ENCODE measurements around the gene ZNF626.
"Not testable (repeated sequence)": the region's sequence is repeated elsewhere in the genome, so short reads cannot be mapped to it uniquely, and the experiment has no call there.

Gene ZNF626

DNA sequence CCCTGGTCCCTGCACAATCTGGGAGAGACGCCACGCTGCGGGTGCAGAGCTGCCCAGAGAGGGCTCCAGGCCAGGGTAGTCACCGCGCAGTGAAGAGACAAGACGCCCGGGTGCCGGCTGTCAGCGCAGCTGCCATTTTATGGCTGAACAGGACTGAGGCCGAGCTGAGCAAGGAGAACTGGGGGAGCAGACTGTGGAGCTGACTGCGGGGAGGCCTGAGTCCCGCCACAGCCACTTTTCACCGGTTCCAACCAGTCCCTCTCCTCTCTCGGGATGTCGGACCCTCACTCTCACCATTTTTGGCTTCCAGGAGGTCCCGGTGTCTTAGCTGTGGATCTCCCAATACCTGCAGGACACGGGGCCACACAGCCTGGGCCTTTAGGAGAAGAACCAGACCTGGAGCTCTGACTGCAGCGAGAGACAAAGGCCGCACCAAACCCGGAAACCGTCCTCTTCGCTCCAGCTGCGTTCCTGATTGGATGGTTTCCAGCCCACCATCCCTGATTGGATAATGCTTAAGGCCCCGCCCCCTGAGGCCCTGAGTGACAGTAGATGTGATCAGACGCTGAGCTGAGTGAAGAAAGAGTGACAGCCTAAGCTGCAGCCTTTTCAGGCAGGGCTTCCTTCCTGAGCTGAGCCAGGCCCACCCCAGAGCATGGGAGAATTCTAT lies at the start of gene ZNF626:
Gene ZNF626, minus strand, starts transcription at position 422 of the 670 bp plus-strand sequence. Its CDS starts 125 bp downstream, at position 297.
- peak; percentile 90 to 92 for DNase-seq

DNA sequence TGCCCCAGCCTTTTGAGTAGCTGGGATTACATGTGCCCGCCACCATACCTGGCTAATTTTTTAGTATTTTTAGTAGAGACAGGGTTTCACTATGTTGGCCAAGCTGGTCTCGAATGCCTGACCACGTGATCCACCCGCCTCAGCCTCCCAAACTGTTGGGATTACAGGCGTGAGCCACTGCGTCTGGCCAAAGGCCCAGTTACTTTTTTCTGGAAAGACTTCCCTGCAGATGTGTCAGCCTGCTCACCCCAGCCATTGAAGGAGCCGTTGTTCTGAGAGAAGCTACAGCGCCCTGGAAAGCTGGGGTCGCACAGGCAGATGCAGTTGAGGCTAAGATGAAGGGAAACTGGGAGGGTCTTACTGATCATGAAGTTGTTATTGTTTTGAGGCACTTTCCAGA lies 7.9 kb upstream of the ZNF626 start:
- no peak for DNase-seq

DNA sequence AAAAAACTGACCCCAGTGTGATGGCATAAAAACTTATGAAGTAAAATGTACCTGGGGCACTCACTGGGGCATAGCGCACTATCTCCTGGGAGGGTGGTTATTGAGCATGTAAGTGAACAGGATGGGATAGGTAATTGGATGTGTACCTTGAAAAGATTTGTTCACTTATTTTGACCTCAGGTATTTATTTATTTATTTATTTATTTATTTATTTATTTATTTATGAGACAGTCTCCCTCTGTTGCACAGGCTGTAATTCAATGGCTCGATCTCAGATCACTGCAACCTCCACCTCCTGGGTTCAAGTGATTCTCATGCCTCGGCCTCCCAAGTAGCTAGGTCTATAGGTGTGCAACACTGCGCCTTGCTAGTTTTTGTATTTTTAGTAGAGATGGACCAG lies 5.9 kb upstream of the ZNF626 start:
- no peak for DNase-seq

DNA sequence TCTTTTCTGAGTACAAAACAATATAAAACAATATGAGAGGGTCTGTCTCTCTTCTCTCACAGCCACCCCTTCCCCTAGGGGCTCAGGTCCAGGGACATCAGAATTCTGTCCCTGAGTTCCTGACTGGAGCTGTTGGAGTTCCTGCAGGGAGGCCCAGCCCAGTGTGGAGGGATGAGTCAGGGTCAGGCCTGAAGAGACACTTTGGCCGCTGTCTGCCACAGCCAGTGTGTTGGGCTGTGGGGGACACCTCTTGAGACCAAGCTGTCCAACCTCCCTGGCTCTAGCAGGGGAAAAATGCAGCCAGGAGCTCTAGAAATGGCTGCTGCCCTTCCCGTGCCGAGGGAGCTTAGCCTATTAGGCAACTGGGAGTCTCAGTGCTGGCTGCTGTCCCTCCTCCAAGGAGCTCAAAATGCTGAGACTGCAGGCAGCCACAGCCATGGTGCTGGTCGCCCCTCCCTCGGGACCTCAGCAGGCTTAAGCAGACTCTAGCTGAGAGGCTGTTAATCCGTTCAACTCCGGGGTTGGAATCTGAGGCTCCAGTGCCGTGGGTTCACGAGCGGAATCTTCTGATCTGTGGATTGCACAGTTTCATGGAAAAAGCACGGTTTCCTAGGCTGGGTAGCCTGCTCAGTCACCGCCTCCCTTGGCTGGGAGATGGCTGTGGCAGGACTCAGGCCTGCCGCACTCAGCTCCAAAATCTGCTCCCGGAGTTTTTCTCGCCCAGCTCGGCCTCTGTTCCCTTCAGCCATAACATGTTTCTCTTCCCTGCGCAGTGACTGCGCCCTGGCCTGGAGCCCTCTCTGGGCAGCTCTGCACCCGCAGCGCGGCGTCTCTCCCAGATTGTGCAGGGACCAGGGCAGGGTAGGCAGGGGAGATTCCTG lies 3.8 kb upstream of the ZNF626 start:
- DNase-seq = no peak

DNA sequence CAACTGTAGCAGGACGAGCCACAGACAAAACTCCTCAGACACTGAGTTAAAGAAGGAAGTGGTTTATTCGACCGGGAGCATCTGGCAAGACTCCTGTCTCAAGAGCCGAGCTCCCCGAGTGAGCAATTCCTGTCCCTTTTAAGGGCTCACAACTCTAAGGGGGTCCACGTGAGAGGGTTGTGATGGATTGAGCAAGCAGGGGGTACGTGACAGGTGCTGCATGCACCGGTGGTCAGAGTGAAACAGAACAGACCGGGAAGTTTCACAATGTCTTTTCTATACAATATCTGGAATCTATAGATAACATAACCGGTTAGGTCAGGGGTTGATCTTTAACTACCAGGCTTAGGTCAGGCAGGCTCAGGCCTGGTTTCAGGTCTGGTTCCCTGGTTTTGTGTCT lies 3.1 kb upstream of the ZNF626 start:
- DNase-seq = not testable (repeated sequence)

DNA sequence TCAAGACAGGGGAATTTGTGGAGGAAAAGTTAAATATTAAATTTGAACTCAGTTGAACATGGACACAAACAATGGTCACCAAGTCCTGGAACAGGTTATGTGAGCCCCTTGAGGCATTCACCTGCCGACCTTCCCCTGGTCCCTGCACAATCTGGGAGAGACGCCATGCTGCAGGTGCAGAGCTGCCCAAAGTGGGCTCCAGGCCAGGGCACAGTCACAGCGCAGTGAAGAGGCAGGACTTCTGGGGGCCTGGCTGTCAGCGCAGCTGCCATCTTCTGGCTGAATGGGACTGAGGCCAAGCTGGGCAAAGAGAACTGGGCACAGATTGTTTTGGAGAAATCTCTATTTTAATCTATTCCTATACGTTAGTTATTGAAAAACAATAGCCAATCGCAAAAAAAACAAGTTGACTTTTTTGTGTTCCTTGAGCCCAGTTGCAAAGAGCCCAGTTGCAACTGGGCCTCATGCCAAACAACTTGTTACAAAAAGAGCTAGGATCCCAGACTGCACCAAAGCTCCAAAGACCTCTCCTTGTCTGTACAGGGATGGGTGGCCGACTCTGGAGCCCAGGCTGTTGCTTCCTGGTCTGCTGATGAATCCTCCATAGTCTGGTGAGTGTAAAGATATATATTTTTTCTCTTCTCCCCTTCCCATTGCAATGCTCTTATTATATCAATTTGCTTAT lies 1.2 kb upstream of the ZNF626 start:
- DNase-seq = no peak

DNA sequence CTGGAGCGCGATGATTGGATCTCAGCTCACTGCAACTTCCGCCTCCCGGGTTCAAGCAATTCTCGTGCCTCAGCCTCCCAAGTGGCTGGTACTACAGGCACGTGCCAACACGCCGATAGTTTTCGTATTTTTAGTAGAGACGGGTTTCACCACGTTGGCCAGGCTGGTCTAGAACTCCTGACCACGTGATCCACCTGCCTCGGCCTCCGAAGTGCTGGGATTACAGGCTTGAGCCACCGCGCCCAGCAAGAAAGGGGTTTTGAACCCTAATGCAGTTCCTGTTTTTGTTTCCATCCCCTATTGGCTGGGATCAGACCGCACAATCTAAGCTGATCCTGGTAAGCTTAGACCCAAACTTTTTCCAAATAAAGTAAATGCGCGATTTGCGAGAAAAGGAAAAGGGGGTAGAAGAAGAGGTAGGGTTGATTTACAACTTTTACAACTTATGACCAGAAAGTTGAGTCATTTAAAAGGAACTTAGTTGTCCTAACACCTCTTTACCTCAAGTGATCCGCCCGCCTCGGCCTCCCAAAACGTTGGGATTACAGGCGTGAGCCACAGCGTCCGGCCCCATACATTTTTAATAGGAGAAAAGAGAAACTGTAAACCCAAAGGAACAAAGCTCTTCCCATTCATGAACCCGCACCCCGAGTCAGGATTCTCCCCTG lies 764 bp downstream of the ZNF626 start:
- DNase-seq = no peak

DNA sequence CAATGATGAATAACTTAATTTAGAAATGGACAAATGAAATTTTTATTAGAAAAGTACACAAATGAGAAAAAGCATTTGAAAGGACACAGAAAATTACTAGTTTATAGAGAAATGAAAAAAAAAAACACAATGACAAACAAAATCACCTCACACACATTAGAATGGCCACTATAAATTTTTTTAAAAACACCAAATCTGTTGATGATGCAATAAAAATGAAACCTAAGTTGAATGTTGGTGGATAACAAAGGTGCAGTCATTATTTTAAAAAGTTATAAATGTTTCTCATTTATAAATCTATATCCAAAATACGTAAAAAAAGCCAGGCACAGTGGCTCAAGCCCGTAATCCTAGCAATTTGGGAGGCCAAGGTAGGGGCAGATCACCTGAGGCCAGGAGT lies 20.8 kb downstream of the ZNF626 start:
- no peak for DNase-seq

DNA sequence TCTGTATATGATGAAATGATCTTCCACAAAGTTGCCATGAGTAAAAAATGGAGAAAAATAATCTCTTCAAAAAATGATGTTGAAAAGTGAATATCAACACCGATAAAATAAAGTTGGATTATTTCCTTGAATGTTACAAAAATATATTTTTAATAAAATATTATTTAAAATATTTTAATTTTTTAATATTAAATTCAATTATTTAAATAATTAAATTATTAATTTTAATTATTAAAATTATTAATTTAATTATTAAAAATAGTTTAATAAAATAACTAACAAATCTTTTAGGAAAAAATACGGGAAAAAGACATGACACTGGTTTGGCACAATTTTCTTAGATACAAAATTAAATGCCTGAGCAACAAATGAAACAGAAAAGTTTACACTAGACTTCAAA lies 21.3 kb downstream of the ZNF626 start:
- no peak for DNase-seq

DNA sequence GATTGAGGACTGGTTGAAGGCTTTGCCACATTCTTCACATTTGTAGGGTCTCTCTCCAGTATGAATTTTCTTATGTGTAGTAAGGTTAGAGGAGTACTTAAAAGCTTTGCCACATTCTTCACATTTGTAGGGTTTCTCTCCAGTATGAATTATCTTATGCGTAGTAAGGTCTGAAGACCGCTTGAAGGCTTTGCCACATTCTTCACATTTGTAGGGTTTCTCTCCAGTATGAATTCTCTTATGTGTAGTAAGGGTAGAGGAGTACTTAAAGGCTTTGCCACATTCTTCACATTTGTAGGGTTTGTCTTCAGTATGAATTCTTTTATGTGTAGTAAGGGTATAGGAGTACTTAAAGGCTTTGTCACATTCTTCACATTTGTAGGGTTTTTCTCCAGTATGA lies 36.8 kb downstream of the ZNF626 start:
- not testable (repeated sequence) for DNase-seq

DNA sequence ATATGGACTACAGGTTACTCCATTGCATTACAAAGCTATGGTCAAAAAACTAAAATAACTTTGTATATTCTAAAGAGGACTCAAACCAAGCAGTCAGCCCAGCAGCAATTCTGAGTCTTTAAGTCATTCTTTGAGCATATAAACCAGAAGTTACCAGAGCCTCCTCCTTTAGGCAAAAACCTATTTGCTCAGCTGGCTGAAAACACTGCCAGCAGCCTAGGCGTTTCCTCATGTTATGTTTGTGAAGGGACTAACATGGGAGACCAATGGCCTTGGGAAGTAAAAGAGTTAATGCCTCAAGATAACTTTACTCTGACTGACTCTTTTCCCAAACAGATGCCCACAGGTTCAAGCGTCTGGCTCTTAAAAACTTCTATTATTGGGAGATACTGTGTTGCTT lies 45.3 kb downstream of the ZNF626 start:
- DNase-seq = no peak

DNA sequence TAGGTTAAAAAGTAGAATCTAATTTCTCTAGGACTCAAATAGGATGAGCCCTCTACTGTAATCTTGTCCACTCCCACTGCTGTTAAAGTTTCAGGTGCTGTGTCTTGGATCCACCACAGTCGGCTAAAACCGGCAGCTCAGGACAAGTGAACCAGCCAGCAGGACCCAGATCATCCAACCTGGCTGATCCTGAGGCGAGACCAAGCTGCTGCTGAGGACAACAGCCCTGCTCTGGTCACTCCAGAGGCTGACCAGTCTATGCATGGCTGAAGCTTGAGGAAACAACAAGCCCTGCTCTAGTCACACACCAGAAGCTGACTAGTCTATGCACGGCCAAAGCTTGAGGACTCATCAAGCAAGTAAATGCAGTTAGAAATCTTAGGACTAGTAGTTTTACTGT lies 46.4 kb downstream of the ZNF626 start:
- not testable (repeated sequence) for DNase-seq

DNA sequence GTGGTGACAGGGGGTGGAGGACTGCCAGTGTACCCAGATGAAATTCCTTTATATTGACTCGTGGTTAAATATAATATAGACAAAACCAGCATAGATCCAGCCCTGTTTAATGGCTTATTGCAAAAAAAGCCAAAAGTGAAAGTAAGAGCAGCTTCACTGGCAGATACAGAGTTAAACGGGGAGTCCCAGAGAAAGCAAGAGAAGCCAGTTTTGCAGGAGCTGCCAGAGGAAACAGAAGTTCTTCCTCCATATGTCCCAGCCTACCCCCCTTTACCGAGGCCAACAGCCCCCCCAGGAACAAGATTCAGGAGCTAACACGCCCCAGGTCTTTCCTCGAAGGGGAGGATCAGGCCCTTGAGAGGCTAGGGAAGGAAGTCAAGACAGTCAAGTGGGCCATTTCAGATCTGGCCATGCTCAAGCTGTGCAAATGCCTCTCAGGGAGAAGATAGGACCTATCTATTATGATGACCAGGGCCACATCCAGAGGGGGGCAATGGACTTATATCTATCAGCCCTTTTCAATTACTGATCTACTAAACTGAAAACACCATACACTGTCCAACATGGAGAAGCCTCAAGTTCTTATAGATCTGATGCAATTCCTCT lies 48.6 kb downstream of the ZNF626 start:
- DNase-seq = no peak

DNA sequence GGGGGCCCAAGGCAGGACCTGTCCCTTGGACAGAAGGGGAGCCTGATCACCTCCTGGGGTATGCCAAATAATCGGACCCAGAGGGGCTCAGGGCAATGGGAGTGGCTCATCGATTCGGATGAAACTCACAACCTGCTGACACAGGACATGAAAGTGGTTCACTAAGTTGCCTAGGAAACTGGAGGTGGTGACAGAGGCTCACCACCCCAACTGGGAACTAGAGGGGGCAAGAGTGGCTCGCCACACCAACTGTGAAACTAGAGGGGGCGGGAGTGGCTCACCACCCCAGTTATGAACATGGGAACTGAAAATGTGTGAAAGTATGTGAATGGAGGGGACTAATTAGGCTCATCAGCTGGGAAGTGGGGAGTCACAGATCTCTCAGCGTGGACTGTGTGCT lies 49.5 kb downstream of the ZNF626 start:
- DNase-seq = no peak

DNA sequence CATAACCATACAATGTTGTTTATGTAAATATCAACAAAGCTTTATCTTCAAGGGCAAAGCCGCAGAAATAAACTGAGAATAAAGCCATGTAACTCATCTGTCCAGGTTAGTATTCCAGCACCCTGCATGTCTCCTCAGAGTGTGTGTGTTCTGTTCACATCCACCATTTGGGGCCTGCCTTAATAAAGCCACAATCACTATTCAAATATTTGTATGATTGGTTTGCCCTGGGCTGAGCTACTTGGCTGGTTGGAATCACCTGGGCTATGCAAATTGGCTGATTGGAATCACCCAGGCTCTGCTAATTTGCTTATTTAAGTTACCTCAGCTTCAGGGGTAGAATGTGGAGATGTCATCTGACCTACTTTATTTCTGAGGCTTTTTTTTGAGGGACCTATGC lies 53.4 kb downstream of the ZNF626 start:
- no peak for DNase-seq
